Adrenal gland (tissue), 5 donors: ENCODE results near the gene RNASE8.

Experiments
- CTCF ChIP-seq, 6 experiments: fragments of 450-650 bp in 4 of 6; fragments of 200-600 bp in 2 of 6; sonication (generic) in 1 of 6; IDR thresholded peaks; 1 replicate in 5 of 6; 2 replicates in 1 of 6; pipeline versions ENCODE4 v1.5.1 to v1.8.0; 2016 to 2021; ENCODE audit warnings: antibody characterized with exemption in 6 of 6, mild to moderate bottlenecking in 2 of 6, moderate library complexity in 1 of 6
- POLR2A ChIP-seq, 2 donors: fragments of 450-650 bp; IDR thresholded peaks; one replicate each; pipeline ENCODE4 v1.6.1; 2017; ENCODE audit warnings: antibody characterized with exemption in 2 of 2, mild to moderate bottlenecking in 2 of 2, moderate library complexity in 1 of 2
- donor health status: DM: no; HTN: no; CAD: no.

GRCh38 chr14:21089877-21090193 is 32.2 kb downstream of the RNASE8 start:
- TF ChIP-seq POLR2A (IDR thresholded peaks at IDR 0.05): no peak
- no peak for TF ChIP-seq CTCF (IDR thresholded peaks at IDR 0.05)
